IMR-90 (cell line): ENCODE data around the gene TNFRSF1A. TPM values are rescaled to one million over a fixed set of nuclear protein-coding genes. Genes with fewer than 3 reads are reported as not detected.

Experiments
- ATAC-seq: fragments of 200-7000 bp; cut with Tn5 transposase; 2 replicates; pipeline ENCODE4 v1.9.1; 2020; ENCODE audit warnings: low read depth, mild to moderate bottlenecking, moderate library complexity
- BruUV-seq: library from RNA; stranded (reverse); fragments of 400-500 nt; replicated peaks from 2 replicates; lab custom pipeline; 2021; lab: Mats Ljungman, UMichigan
- CTCF ChIA-PET: fragments of 300-600 bp; formaldehyde crosslinking; extraction: SDS; loops from one replicate; lab custom pipeline; 2021; ENCODE audit warnings: antibody characterized with exemption; lab: Yijun Ruan, JAX
- POLR2A ChIA-PET: fragments of 300-600 bp; sonication (Branson Sonifier 250); formaldehyde crosslinking; loops from one replicate; lab custom pipeline; 2022; ENCODE audit warnings: antibody characterized with exemption; ENCODE audit not compliant: unreplicated experiment; lab: Charles Lee
- DNase-seq: peaks from one replicate; pipeline ENCODE4 v3.0.0; 2013
- H2AFZ ChIP-seq: replicated peaks from 2 replicates; pipeline ENCODE3; 2013; ENCODE audit warnings: low read length, mild to moderate bottlenecking; ENCODE audit not compliant: poor library complexity
- H2AK5ac ChIP-seq: 2 replicates; pipeline ENCODE4 v1.6.1; 2013; ENCODE audit warnings: low read depth, low read length, inconsistent platforms
- H2AK9ac ChIP-seq: replicated peaks from 2 replicates; pipeline ENCODE3; 2013; ENCODE audit warnings: mild to moderate bottlenecking, low read depth, low read length, moderate library complexity; ENCODE audit not compliant: poor library complexity
- H2BK120ac ChIP-seq: 2 replicates; pipeline ENCODE4 v1.6.1; 2013; ENCODE audit warnings: low read depth, low read length, inconsistent platforms
- H2BK15ac ChIP-seq: 3 replicates; pipeline ENCODE4 v1.6.1; 2013; ENCODE audit warnings: low read depth, low read length, inconsistent platforms
- H2BK20ac ChIP-seq: 2 replicates; pipeline ENCODE4 v1.6.1; 2013; ENCODE audit warnings: low read depth, mild to moderate bottlenecking, inconsistent platforms, low read length, moderate library complexity
- H2BK5ac ChIP-seq: 2 replicates; pipeline ENCODE4 v1.6.1; 2013; ENCODE audit warnings: mild to moderate bottlenecking, low read depth, low read length, inconsistent platforms; ENCODE audit not compliant: poor library complexity, severe bottlenecking
- H3K14ac ChIP-seq: replicated peaks from 2 replicates; pipeline ENCODE4 v1.6.1; 2013; ENCODE audit warnings: low read depth, low read length, inconsistent platforms
- H3K18ac ChIP-seq: 2 replicates; pipeline ENCODE4 v1.6.1; 2013; ENCODE audit warnings: low read depth, low read length, control low read depth
- H3K23ac ChIP-seq: 2 replicates; pipeline ENCODE4 v1.6.1; 2013; ENCODE audit warnings: low read depth, low read length, inconsistent platforms
- H3K27ac ChIP-seq: 2 replicates; pipeline ENCODE4 v1.5.1; 2013; ENCODE audit warnings: mild to moderate bottlenecking, control low read depth, low read length; ENCODE audit not compliant: insufficient read depth
- H3K27me3 ChIP-seq: 2 replicates; pipeline ENCODE4 v1.6.1; 2013; ENCODE audit warnings: low read length; ENCODE audit not compliant: control insufficient read depth, insufficient read depth
- H3K36me3 ChIP-seq: 2 replicates; pipeline ENCODE4 v1.6.1; 2013; ENCODE audit warnings: low read length, mixed read lengths; ENCODE audit not compliant: control insufficient read depth, insufficient read depth
- H3K4ac ChIP-seq: 2 replicates; pipeline ENCODE4 v1.6.1; 2013; ENCODE audit warnings: low read depth, low read length, inconsistent platforms
- H3K4me1 ChIP-seq: 2 replicates; pipeline ENCODE4 v1.6.1; 2013; ENCODE audit warnings: low read length, mixed read lengths; ENCODE audit not compliant: control insufficient read depth, insufficient read depth
- H3K4me2 ChIP-seq: 2 replicates; pipeline ENCODE4 v1.6.1; 2013; ENCODE audit warnings: low read depth, mild to moderate bottlenecking, control low read depth, low read length, moderate library complexity
- H3K4me3 ChIP-seq: 2 replicates; pipeline ENCODE4 v1.5.1; 2013; ENCODE audit warnings: low read depth, mild to moderate bottlenecking, control low read depth, low read length, moderate library complexity; ENCODE audit not compliant: insufficient read depth
- H3K56ac ChIP-seq: 2 replicates; pipeline ENCODE4 v1.6.1; 2013; ENCODE audit warnings: low read length, inconsistent platforms; ENCODE audit not compliant: insufficient read depth; ENCODE audit errors: extremely low read depth
- H3K79me1 ChIP-seq, 2 experiments: 2 replicates each; pipeline ENCODE4 v1.6.1; 2013; ENCODE audit warnings: low read length in 2 of 2, inconsistent platforms in 1 of 2, low read depth in 1 of 2
- H3K9ac ChIP-seq: 2 replicates; pipeline ENCODE4 v1.6.1; 2013; ENCODE audit warnings: low read depth, low read length, control low read depth
- H3K9me1 ChIP-seq: 2 replicates; pipeline ENCODE4 v1.6.1; 2013; ENCODE audit warnings: low read length, inconsistent platforms; ENCODE audit not compliant: insufficient read depth
- H3K9me3 ChIP-seq: 2 replicates; pipeline ENCODE4 v1.6.1; 2013; ENCODE audit warnings: low read length; ENCODE audit not compliant: control insufficient read depth, insufficient read depth
- H4K20me1 ChIP-seq: 2 replicates; pipeline ENCODE4 v1.6.1; 2013; ENCODE audit warnings: low read length, inconsistent platforms; ENCODE audit not compliant: insufficient read depth
- H4K5ac ChIP-seq: 2 replicates; pipeline ENCODE4 v1.6.1; 2013; ENCODE audit warnings: mild to moderate bottlenecking, low read depth, low read length, control low read depth
- H4K8ac ChIP-seq, 2 experiments: 2 replicates each; pipeline ENCODE4 v1.6.1; 2013; ENCODE audit warnings: low read depth in 2 of 2, low read length in 2 of 2, control low read depth in 1 of 2, inconsistent platforms in 1 of 2
- H4K91ac ChIP-seq: 2 replicates; pipeline ENCODE4 v1.6.1; 2013; ENCODE audit warnings: low read depth, low read length, inconsistent platforms; ENCODE audit not compliant: insufficient read depth
- BHLHE40 ChIP-seq: fragments of 150-350 bp; IDR thresholded peaks from 2 replicates; pipeline ENCODE4 v1.6.1; 2016; ENCODE audit warnings: mild to moderate bottlenecking, low read depth, low read length
- CEBPB ChIP-seq: IDR thresholded peaks from 2 replicates; pipeline ENCODE4 v1.6.1; 2012; ENCODE audit warnings: low read depth, low read length, improper control_type of control experiment
- CHD1 ChIP-seq: IDR thresholded peaks from 2 replicates; pipeline ENCODE4 v1.6.1; 2012; ENCODE audit warnings: low read depth, low read length, improper control_type of control experiment
- CTCF ChIP-seq: conservative IDR thresholded peaks from 2 replicates; pipeline ENCODE4 v1.5.1; 2012; ENCODE audit warnings: mild to moderate bottlenecking, low read depth, low read length, improper control_type of control experiment
- FOS ChIP-seq: fragments of 150-350 bp; IDR thresholded peaks from 2 replicates; pipeline ENCODE4 v1.6.1; 2016; ENCODE audit warnings: low read depth, low read length
- MAFK ChIP-seq: IDR thresholded peaks from 2 replicates; pipeline ENCODE4 v1.6.1; 2012; ENCODE audit warnings: low read depth, low read length, improper control_type of control experiment
- MAZ ChIP-seq: IDR thresholded peaks from 2 replicates; pipeline ENCODE4 v1.6.1; 2012; ENCODE audit warnings: low read depth, mild to moderate bottlenecking, low read length, improper control_type of control experiment, moderate library complexity, borderline replicate concordance
- MXI1 ChIP-seq: IDR thresholded peaks from 2 replicates; pipeline ENCODE4 v1.6.1; 2012; ENCODE audit warnings: low read depth, mild to moderate bottlenecking, low read length, moderate library complexity, borderline replicate concordance
- NFE2L2 ChIP-seq: fragments of 150-350 bp; IDR thresholded peaks from 2 replicates; pipeline ENCODE4 v1.6.1; 2016; ENCODE audit warnings: low read depth, mild to moderate bottlenecking, low read length
- POLR2A ChIP-seq: IDR thresholded peaks from 2 replicates; pipeline ENCODE4 v1.6.1; 2012; ENCODE audit warnings: mild to moderate bottlenecking, low read depth, low read length
- RAD21 ChIP-seq: IDR thresholded peaks from 2 replicates; pipeline ENCODE4 v1.6.1; 2012; ENCODE audit warnings: low read length, improper control_type of control experiment
- RCOR1 ChIP-seq: IDR thresholded peaks from 2 replicates; pipeline ENCODE4 v1.6.1; 2012; ENCODE audit warnings: mild to moderate bottlenecking, low read length, improper control_type of control experiment; ENCODE audit not compliant: insufficient replicate concordance
- RFX5 ChIP-seq: IDR thresholded peaks from 2 replicates; pipeline ENCODE4 v1.8.0; 2012; ENCODE audit warnings: low read depth, mild to moderate bottlenecking, low read length, moderate library complexity
- SMC3 ChIP-seq: fragments of 150-350 bp; IDR thresholded peaks from 2 replicates; pipeline ENCODE4 v1.6.1; 2016; ENCODE audit warnings: low read depth, mild to moderate bottlenecking, antibody characterized with exemption, low read length, moderate library complexity
- USF2 ChIP-seq: fragments of 150-350 bp; IDR thresholded peaks from 2 replicates; pipeline ENCODE4 v1.6.1; 2017; ENCODE audit warnings: mild to moderate bottlenecking, antibody characterized with exemption, low read length, low read depth
- WGBS, 2 experiments: methylation state at CpG; one replicate each; pipeline versions ENCODE4 v1.1.5 to v1.1.7; 2013; ENCODE audit warnings: missing lambda C conversion rate in 2 of 2; ENCODE audit not compliant: insufficient read length in 1 of 2; ENCODE audit errors: extremely low coverage in 2 of 2; 5-methylcytosine and 5-hydroxymethylcytosine counted together
- dilution Hi-C: fragments of 300-500 bp; cut with HindIII; formaldehyde crosslinking; loops from one replicate; pipeline ENCODE4 v1.14.3; 2018; ENCODE audit warnings: low sequenced_read_pairs; ENCODE audit not compliant: unreplicated experiment
- in situ Hi-C: fragments of 300-500 bp; cut with MboI; formaldehyde crosslinking; loops from 3 replicates; pipeline ENCODE4 v1.14.3; 2019; ENCODE audit warnings: low sequenced_read_pairs, inconsistent platforms, mixed read lengths
- intact Hi-C: fragments of 100-400 bp; cut with micrococcal nuclease; formaldehyde crosslinking; loops from 2 replicates; pipeline ENCODE4 v1.10.0; 2022
- polyA plus RNA-seq, 3 experiments: library from polyadenylated mRNA; depleted of rRNA; stranded (reverse); fragments of >200 nt; gene quantifications; 2 replicates each; pipeline ENCODE4 v1.2.3, GENCODE V29; 2012; ENCODE audit warnings: low replicate concordance in 1 of 3
- total RNA-seq: library from RNA; depleted of rRNA; stranded (reverse); fragments of >200 nt; gene quantifications from 2 replicates; pipeline ENCODE4 v1.2.3, GENCODE V29; 2012
- TF ChIP-seq, protein P1 (sequence below): fragments of 150-350 bp; IDR thresholded peaks from 2 replicates; pipeline ENCODE4 v1.6.1; 2016; ENCODE audit warnings: low read depth, mild to moderate bottlenecking, low read length, moderate library complexity, borderline replicate concordance

The TNFRSF1A gene
- total and polyA plus RNA-seq, 2 of the 4 experiments (the other 2 are of a cell fraction), result 79.6 to 136 TPM

GRCh38 chr12:6319446-6319845 lies 22.4 kb downstream of the TNFRSF1A start:
- no peak overlapping the region for H2BK5ac ChIP-seq
- no peak for TF ChIP-seq SMC3
- no peak for TF ChIP-seq MAFK
- TF ChIP-seq RCOR1, result no peak
- no peak for TF ChIP-seq RAD21
- TF ChIP-seq CHD1, result no peak
- TF ChIP-seq BHLHE40, result no peak
- no peak for TF ChIP-seq USF2
- no peak for TF ChIP-seq CEBPB
- no peak for TF ChIP-seq RFX5
- TF ChIP-seq MXI1, result no peak
- no peak for TF ChIP-seq FOS
- no peak for TF ChIP-seq MAZ
- TF ChIP-seq, protein P1, sequence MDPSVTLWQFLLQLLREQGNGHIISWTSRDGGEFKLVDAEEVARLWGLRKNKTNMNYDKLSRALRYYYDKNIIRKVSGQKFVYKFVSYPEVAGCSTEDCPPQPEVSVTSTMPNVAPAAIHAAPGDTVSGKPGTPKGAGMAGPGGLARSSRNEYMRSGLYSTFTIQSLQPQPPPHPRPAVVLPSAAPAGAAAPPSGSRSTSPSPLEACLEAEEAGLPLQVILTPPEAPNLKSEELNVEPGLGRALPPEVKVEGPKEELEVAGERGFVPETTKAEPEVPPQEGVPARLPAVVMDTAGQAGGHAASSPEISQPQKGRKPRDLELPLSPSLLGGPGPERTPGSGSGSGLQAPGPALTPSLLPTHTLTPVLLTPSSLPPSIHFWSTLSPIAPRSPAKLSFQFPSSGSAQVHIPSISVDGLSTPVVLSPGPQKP, result no peak
- no peak for TF ChIP-seq CTCF
- no peak for TF ChIP-seq NFE2L2
- TF ChIP-seq POLR2A, result no peak
- no peaks in the 10 kb centered on the region for H4K20me1 ChIP-seq
- peaks cover 1% of the 10 kb centered on the region; the same call in 1 of the 2 replicates for H3K36me3 ChIP-seq
- H3K4me3 ChIP-seq, result no peak overlapping the region
- no peaks in the 10 kb centered on the region for H3K27me3 ChIP-seq
- no peak overlapping the region for H4K8ac ChIP-seq
- peaks cover 0 to 2% of the 10 kb centered on the region in 2 experiments; a peak in 2 of 4 replicates for H3K79me1 ChIP-seq
- no peak overlapping the region for H4K5ac ChIP-seq
- DNase-seq (no peak), ATAC-seq (no peak)
- H3K4me1 ChIP-seq, result peaks cover 12% of the 10 kb centered on the region
- no peak overlapping the region for H3K27ac ChIP-seq
- no TSS peak for BruUV-seq
- ChIA-PET CTCF (interaction anchor here (0.8 kb wide), 1 partner anchor 124 kb away, joined by 3 read pairs; no protein-coding TSS in a partner anchor), POLR2A (no interaction called here)
- no peak overlapping the region for H3K56ac ChIP-seq
- peaks cover 8% of the 10 kb centered on the region; the same call in 1 of the 2 replicates for H3K9me1 ChIP-seq
- in situ Hi-C loops (no loop called here), intact Hi-C loops (no loop called here), dilution Hi-C loops (no loop called here)
- H3K4me2 ChIP-seq, result no peak overlapping the region
- H3K18ac ChIP-seq, result no peak overlapping the region
- no peak overlapping the region for H3K4ac ChIP-seq
- no peak overlapping the region for H2AK9ac ChIP-seq
- WGBS, 2 experiments, result no CpG with 5 or more reads among the region's 4 CpGs
- no peak overlapping the region for H2AK5ac ChIP-seq
- H2BK15ac ChIP-seq, result no peak overlapping the region
- no peaks in the 10 kb centered on the region for H3K9me3 ChIP-seq
- no peak overlapping the region for H3K14ac ChIP-seq
- H2AFZ ChIP-seq, result no peak overlapping the region
- no peak overlapping the region for H2BK20ac ChIP-seq
- H4K91ac ChIP-seq, result no peak overlapping the region
- H3K9ac ChIP-seq, result no peak overlapping the region
- no peak overlapping the region for H2BK120ac ChIP-seq
- H3K23ac ChIP-seq, result no peak overlapping the region
